ENCODE data around the gene TRPV6.

DNA sequence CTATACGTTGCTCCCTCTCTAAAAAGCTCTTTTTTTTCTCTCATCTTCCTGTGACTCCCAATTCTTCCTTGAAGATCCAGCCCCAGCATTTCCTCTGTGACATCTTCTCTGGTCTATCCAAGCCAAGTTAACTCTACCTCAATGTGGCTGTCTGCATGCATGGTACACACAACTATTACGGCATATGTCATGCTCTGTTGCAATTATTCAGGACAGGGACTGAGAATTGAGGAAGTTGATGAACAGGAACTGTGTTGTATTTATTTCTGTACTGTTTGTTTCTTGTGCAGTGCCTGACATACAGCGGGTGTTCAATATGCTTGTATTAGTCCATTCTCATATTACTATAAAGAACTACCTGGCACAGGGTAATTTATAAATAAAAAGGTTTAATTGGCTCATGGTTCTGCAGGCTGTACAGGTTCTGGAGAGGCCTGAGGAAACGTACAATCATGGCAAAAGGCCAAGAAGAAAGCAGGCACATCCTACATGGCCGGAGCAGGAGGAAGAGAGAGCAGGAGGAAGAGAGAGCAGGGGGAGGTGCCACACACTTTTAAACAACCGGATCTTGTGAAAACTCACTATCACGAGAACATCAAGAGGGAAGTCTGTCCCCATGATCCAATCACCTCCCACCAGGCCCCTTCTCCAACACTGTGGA, 41.7 kb upstream of the TRPV6 start:
- TF ChIP-seq EZH2 (optimal IDR thresholded peaks at IDR 0.05; ENCODE audit: low read depth, low read length) (no peak), EZH2phosphoT487 (IDR thresholded peaks at IDR 0.05; ENCODE audit: low read length) (no peak)
- TF ChIP-seq, protein P1, sequence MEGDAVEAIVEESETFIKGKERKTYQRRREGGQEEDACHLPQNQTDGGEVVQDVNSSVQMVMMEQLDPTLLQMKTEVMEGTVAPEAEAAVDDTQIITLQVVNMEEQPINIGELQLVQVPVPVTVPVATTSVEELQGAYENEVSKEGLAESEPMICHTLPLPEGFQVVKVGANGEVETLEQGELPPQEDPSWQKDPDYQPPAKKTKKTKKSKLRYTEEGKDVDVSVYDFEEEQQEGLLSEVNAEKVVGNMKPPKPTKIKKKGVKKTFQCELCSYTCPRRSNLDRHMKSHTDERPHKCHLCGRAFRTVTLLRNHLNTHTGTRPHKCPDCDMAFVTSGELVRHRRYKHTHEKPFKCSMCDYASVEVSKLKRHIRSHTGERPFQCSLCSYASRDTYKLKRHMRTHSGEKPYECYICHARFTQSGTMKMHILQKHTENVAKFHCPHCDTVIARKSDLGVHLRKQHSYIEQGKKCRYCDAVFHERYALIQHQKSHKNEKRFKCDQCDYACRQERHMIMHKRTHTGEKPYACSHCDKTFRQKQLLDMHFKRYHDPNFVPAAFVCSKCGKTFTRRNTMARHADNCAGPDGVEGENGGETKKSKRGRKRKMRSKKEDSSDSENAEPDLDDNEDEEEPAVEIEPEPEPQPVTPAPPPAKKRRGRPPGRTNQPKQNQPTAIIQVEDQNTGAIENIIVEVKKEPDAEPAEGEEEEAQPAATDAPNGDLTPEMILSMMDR (IDR thresholded peaks at IDR 0.05; ENCODE audit: low read length) = no peak
